GM11168 (cell line): ENCODE measurements around the gene POLN.

Experiments
- in situ Hi-C: fragments of 300-500 bp; cut with MboI; formaldehyde crosslinking; loops from one replicate; pipeline ENCODE4 v1.12.0; 2022; ENCODE audit warnings: low sequenced_read_pairs; ENCODE audit not compliant: unreplicated experiment

The POLN gene

GRCh38 chr4:2075171-2075986 is 166.5 kb downstream of the POLN start:
- in situ Hi-C loops = no loop called here

GRCh38 chr4:2074588-2074987 is 167.3 kb downstream of the POLN start:
- in situ Hi-C loops = no loop called here

- in situ Hi-C loops = no loop called here
Observed at GRCh38 chr4:2073808-2074481, 168.0 kb downstream of the POLN start.

GRCh38 chr4:2072971-2073807 is 168.7 kb downstream of the POLN start:
- in situ Hi-C loops = no loop called here

DNA sequence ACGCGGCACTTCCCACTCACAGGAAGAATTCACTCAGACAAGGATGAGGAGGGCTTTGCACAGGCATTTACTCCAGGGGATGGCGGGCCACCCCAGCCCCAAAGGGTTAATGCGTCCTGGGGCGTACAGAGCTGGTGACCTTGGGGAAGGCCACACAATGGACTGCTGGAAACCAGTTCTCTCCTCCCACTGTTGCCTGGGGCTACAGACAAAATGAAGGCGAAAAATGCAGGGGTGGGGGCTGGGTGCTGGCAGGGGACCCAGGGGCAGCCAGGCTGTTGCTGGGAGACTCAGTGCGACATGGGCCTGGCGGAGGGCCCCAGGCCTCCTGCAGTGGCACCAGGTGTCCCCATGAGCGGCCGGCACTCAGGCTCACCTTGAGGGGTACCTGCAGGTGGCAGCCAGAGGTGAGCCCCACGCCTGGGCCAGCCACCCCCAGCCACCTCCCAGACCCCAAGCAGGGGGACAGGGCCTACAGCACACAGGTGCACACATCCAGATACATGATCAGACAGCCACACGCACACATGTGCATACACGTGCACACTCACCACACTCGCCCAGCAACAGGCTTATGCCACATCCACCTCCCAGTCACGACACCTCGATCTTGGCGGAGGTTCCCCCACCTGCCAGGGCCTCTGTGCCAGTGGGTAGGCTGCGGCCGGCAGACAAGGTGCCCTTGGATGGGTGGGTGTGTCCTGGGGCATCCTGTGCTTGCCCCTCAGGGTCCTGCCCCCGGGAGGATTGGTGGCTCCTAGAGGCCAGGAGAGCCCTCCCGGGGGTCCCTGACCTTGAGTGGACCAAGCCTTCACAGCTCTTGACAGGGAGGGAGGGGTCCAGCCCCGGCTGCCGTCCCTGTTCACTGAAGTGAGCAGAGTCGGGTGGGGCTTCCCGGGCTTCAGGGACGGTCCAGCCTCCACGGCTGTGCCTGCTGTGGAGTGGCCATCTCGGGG is 169.7 kb downstream of the POLN start:
- in situ Hi-C loops = no loop called here

GRCh38 chr4:2071252-2071911 is 170.5 kb downstream of the POLN start:
- in situ Hi-C loops = no loop called here

- in situ Hi-C loops = no loop called here
Observed at GRCh38 chr4:2070421-2071251, 171.3 kb downstream of the POLN start.

DNA sequence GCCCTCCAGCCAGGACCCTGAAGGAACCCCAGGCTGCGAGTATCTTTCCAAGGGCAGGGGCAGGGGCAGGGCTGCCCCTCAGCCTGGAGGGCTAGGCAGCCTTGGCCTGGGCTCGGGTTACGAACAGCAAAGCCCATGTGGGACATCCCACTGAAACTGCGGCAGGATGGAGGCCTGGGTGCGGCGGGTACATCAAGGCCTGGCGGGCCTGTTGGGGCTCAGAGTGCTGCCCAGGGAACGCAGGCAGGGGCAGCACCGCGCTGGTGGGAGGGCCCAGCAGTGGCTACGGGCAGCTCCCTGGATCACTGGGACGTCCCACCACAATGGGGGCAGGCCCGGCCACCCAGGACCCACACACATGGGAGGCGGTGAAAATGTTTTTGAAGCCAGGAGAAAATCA is 171.9 kb downstream of the POLN start:
- in situ Hi-C loops = no loop called here

GRCh38 chr4:2069161-2069971 is 172.6 kb downstream of the POLN start:
- in situ Hi-C loops = no loop called here

GRCh38 chr4:2068566-2068965 is 173.4 kb downstream of the POLN start:
- in situ Hi-C loops = no loop called here

GRCh38 chr4:2068198-2068470 is 173.8 kb downstream of the POLN start:
- in situ Hi-C loops = no loop called here

DNA sequence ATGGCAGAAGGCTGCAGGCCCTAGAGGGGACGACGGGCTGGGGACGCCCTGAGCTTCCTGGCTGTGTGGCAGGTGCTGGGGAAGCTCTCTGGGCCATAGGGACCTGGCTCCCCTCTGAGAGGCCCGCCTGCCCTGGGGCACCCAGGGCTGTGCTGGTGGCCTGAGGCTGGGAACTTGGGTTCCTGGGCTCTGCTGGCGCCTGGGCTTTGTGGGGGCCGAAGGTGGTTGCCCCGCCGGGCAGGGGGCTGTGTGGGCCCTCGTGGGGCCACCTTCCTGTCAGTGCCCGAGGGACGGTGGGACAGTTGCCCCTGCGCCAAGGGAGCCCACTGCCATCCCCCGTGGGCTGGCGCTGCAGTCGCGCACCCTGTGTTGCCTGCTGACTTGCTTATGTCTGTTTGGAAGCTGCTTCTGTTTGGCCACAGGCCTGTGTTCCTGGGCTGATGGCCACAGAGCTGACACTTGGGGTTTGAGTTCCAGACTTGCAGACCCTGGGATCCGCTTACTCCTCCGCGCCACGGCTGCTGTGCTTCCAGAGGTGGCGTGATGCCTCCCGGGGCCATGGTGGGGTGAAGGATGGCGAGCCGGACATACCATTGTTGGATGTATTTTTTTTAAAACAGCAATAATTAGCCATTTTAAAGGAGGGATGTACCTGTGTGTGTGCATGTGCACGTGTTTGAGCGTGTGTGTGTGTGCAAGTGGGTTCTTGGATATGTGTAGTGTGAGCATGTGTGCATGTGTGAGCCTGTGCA is 174.3 kb downstream of the POLN start:
- in situ Hi-C loops = no loop called here

- in situ Hi-C loops = no loop called here
Observed at GRCh38 chr4:2066571-2067445, 175.1 kb downstream of the POLN start.

DNA sequence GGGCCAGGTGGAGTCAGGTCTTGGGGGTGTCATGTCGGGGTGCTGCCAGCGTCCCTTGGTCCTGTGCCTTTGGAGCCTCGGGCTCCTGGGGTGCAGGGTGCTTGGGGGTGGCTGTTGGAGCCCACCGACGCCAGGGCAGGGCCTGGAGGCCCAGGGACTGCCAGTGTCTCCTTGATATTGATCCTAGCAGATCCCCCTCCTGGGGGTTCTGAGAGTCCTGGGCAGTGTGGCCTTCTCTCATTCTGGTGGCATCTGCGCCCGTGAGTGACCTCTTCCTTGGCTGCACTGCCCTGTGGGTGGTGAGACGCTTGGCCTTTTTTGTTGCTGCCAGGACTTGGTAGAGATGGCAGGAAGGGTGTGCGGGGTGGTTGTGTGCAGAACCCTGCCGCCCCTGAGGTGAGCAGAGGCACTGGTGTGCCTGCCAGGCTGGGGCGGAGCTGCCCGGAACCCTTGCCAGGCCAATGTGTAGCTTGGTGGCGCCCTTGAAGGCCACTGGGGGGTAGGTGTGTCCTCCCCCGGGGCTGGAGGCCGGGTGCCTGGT is 175.8 kb downstream of the POLN start:
- in situ Hi-C loops = no loop called here

- in situ Hi-C loops = no loop called here
Observed at GRCh38 chr4:2065106-2065930, 176.6 kb downstream of the POLN start.
